ENCODE measurements around the gene CAPN9.

The CAPN9 gene

DNA sequence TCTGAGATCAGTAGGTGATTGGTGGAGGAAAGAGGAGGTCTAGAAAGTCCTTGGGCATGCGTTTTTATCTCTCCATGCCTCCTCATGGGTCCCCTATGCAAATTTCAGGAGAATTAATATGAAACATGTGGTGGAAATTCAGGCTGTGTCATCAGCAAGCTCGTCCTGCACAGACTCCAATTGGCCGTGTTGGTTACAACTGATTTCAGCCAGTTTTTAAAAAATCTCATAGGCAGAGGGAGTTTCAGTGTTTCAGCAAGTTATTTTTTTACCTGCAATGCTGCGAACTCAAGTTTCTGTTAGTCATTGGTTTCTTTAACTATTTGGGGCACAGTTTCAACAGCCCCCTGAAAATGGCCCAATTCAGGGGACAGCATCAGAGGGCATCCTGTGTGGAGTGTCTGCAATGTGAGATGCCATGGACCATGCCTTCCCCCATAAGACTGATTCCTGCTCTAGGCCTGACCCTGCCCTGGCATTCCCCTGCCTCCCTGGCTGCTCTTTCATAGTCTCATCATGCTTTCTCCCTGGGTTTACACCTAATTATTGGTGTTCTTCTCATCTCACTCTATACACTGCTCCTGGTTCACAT, 61.2 kb downstream of the CAPN9 start:
- Histone ChIP-seq H3K9me3 (no peaks in the 10 kb centered on the region), H3K27me3 (no peaks in the 10 kb centered on the region), H3K27ac (no peak overlapping the region), H3K36me3 (no peaks in the 10 kb centered on the region), H3K4me1 (ENCODE audit: control insufficient read depth in 1 of 2, insufficient read depth in 1 of 2, low read depth in 1 of 2, low read length in 1 of 2) (no peaks in the 10 kb centered on the region), H3K4me3 (ENCODE audit: low read depth in 1 of 2, low read length in 1 of 2) (no peak overlapping the region)
- TF ChIP-seq, protein P1, sequence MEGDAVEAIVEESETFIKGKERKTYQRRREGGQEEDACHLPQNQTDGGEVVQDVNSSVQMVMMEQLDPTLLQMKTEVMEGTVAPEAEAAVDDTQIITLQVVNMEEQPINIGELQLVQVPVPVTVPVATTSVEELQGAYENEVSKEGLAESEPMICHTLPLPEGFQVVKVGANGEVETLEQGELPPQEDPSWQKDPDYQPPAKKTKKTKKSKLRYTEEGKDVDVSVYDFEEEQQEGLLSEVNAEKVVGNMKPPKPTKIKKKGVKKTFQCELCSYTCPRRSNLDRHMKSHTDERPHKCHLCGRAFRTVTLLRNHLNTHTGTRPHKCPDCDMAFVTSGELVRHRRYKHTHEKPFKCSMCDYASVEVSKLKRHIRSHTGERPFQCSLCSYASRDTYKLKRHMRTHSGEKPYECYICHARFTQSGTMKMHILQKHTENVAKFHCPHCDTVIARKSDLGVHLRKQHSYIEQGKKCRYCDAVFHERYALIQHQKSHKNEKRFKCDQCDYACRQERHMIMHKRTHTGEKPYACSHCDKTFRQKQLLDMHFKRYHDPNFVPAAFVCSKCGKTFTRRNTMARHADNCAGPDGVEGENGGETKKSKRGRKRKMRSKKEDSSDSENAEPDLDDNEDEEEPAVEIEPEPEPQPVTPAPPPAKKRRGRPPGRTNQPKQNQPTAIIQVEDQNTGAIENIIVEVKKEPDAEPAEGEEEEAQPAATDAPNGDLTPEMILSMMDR (IDR thresholded peaks at IDR 0.05): no peak

DNA sequence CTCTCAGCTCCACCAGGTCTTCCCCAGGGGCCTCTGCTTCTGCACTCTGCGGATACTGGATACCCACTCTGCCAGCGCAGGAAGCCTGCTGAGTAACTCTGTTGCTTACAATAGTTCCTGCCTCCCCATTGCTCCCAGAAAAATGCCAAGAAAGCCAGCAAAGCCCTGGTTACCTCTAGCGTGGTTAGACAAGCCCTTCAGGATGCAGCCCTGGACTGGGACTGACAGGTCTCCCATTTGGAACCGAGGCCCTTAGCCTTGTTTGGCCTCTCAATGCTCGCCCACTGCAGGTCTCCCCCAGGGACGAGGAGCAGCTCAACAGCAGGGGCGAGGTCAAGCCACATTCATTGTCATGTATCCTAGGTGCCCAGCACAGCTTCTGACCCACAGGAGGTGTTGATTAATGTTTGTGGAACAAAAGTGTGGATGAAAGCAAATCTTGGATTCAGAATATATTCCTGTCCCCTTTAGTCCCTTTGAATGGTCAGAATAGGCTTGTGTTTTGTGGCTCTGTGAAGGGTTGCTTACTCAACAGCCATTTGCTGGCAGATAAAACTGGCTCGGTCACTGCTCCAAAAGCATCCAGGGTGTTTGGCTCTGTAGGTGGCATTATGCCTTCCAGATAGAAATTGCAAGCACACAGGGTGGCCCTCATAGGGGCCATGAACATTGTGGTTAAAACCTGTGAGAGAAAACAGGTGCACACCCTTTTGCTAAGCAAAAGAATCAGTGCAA, 62.2 kb downstream of the CAPN9 start:
- H3K27ac ChIP-seq: no peak overlapping the region
- H3K4me3 ChIP-seq (ENCODE audit: low read depth in 1 of 2, low read length in 1 of 2): no peak overlapping the region
- no peaks in the 10 kb centered on the region for H3K36me3 ChIP-seq
- TF ChIP-seq, protein P1 (IDR thresholded peaks at IDR 0.05): no peak
- no peaks in the 10 kb centered on the region for H3K4me1 ChIP-seq (ENCODE audit: control insufficient read depth in 1 of 2, insufficient read depth in 1 of 2, low read depth in 1 of 2, low read length in 1 of 2)
- H3K9me3 ChIP-seq: no peaks in the 10 kb centered on the region
- no peaks in the 10 kb centered on the region for H3K27me3 ChIP-seq

DNA sequence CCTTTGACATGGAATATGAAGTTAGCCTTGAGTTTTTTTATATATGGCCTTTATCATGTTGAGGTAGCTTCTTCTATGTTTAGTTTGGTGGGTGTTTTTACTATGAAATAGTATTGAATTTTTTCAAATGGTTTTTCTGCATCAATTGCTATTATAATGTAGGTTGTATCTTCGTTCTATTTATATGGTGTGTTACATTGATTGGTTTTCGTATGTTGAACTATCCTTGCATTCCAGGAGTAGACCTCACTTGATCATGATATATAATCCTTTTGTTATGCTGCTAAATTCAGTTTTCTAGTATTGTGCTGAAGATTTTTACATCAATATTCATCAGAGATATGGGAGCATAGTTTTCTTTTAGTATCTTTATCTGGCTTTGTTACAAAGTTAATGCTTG, 65.4 kb downstream of the CAPN9 start:
- H3K4me1 ChIP-seq (ENCODE audit: control insufficient read depth in 1 of 2, insufficient read depth in 1 of 2, low read depth in 1 of 2, low read length in 1 of 2): no peaks in the 10 kb centered on the region
- no peak overlapping the region for H3K27ac ChIP-seq
- TF ChIP-seq, protein P1 (IDR thresholded peaks at IDR 0.05): no peak
- no peaks in the 10 kb centered on the region for H3K36me3 ChIP-seq
- no peaks in the 10 kb centered on the region for H3K9me3 ChIP-seq
- peaks cover 13% of the 10 kb centered on the region for H3K27me3 ChIP-seq
- H3K4me3 ChIP-seq (ENCODE audit: low read depth in 1 of 2, low read length in 1 of 2): no peak overlapping the region

DNA sequence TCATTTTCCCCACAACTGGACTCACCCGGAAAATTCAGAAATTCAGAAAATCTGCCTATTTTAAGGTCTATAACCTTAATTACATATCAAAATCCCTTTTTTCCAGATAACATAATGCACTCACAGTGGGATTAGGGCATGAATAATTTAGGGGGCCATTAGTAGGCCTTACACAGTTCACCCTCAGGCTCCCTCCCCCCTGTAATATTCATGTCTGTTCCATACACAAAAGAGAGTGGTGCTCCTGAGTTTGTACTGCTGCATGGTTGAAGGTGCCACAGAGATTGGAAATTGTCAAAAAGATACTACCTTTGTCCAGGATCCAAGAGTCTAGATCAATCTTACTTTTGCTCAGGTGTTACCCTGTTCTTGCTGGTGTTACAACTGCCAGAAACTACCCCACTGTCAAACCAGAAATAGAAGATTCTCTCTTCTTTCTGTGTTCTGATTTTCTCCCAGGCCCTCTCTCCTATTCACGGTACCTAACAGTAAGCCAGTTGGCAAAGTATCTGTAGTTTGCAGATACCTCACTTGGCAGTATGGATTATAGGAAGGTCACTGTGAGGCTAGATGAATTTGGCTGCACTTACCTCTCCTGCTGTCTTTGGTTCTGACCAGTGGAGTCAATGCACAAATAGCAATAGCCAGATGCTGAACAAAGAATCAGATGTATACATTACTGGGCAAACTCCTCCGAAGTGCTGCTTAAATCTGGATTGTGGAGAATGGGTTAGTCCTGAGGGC, 67.9 kb downstream of the CAPN9 start:
- Histone ChIP-seq H3K27ac (no peak overlapping the region), H3K36me3 (no peaks in the 10 kb centered on the region), H3K9me3 (no peaks in the 10 kb centered on the region), H3K4me3 (ENCODE audit: low read depth in 1 of 2, low read length in 1 of 2) (no peak overlapping the region), H3K4me1 (ENCODE audit: control insufficient read depth in 1 of 2, insufficient read depth in 1 of 2, low read depth in 1 of 2, low read length in 1 of 2) (no peaks in the 10 kb centered on the region), H3K27me3 (peaks cover 13% of the 10 kb centered on the region)
- TF ChIP-seq, protein P1 (IDR thresholded peaks at IDR 0.05): no peak

DNA sequence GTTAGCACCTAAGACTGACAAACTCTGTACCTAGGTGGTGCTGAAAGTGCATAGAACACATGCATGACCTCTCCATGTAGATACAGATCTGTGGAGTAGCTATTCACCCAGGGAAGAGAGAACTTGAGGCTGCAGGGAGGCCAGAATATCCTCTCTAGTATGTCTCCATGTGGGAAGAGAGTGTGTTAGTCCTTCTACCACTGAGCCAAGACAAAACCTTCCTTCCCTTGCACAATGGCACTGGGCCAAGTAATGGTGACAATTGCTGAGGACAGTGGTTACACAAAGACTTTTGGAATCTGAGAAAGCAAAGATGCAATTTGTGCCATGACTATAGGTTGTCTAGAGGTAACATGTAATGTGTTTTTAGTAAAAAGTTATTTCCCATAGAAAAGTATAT, 68.8 kb downstream of the CAPN9 start:
- TF ChIP-seq, protein P1 (IDR thresholded peaks at IDR 0.05): no peak
- no peaks in the 10 kb centered on the region for H3K9me3 ChIP-seq
- H3K4me1 ChIP-seq (ENCODE audit: control insufficient read depth in 1 of 2, insufficient read depth in 1 of 2, low read depth in 1 of 2, low read length in 1 of 2): no peaks in the 10 kb centered on the region
- H3K36me3 ChIP-seq: no peaks in the 10 kb centered on the region
- no peak overlapping the region for H3K4me3 ChIP-seq (ENCODE audit: low read depth in 1 of 2, low read length in 1 of 2)
- peaks cover 13% of the 10 kb centered on the region for H3K27me3 ChIP-seq
- H3K27ac ChIP-seq: no peak overlapping the region

Measured in neutrophil (primary cell).